Subcutaneous abdominal adipose tissue (tissue), 5 donors: ENCODE measurements around the gene ACOXL.

ENCODE experiments used
- H3K27ac ChIP-seq: one replicate; pipeline ENCODE4 v1.7.0; 2013; ENCODE audit warnings: low read depth, mild to moderate bottlenecking, inconsistent platforms, low read length, moderate library complexity
- H3K27me3 ChIP-seq, 5 donors: one replicate each; pipeline ENCODE4 v1.7.0; 2013; ENCODE audit warnings: low read length in 5 of 5, inconsistent platforms in 1 of 5; ENCODE audit not compliant: control insufficient read depth in 5 of 5, insufficient read depth in 4 of 5
- H3K36me3 ChIP-seq, 5 donors: one replicate each; pipeline ENCODE4 v1.7.0; 2013; ENCODE audit warnings: low read length in 5 of 5; ENCODE audit not compliant: control insufficient read depth in 5 of 5, insufficient read depth in 5 of 5
- H3K4me1 ChIP-seq, 5 donors: one replicate each; pipeline ENCODE4 v1.7.0; 2013; ENCODE audit warnings: low read length in 5 of 5, mild to moderate bottlenecking in 3 of 5, moderate library complexity in 1 of 5; ENCODE audit not compliant: control insufficient read depth in 5 of 5, insufficient read depth in 5 of 5
- H3K4me3 ChIP-seq, 5 donors: one replicate each; pipeline ENCODE4 v1.7.0; 2013; ENCODE audit warnings: low read length in 5 of 5, low read depth in 1 of 5
- H3K9ac ChIP-seq, 5 donors: one replicate each; pipeline ENCODE4 v1.7.0; 2013; ENCODE audit warnings: low read length in 5 of 5, mild to moderate bottlenecking in 4 of 5, moderate library complexity in 3 of 5
- H3K9me3 ChIP-seq, 5 donors: one replicate each; pipeline ENCODE4 v1.7.0; 2013; ENCODE audit warnings: low read length in 5 of 5; ENCODE audit not compliant: control insufficient read depth in 5 of 5
- donor health status: healthy.
- donor health status: healthy.
- donor health status: healthy.
- donor health status: healthy.
- donor health status: healthy.

The ACOXL gene

GRCh38 chr2:111161971-111162370 is 429.6 kb downstream of the ACOXL start:
- Histone ChIP-seq H3K9ac (peak overlapping the region in 1 of 5 donors; percentile 4), H3K9me3 (no peaks in the 10 kb centered on the region), H3K27me3 (no peaks in the 10 kb centered on the region), H3K4me1 (peaks cover 3 to 52% (median 32%) of the 10 kb centered on the region in 5 donors), H3K4me3 (peak overlapping the region in 1 of 5 donors; percentile 19), H3K36me3 (peaks cover 0 to 31% (median 9%) of the 10 kb centered on the region in 5 donors), H3K27ac (no peak overlapping the region)

- Histone ChIP-seq H3K4me3 (no peak overlapping the region), H3K9me3 (no peaks in the 10 kb centered on the region), H3K4me1 (peaks cover 3 to 52% (median 32%) of the 10 kb centered on the region in 5 donors), H3K9ac (peak overlapping the region in 1 of 5 donors; percentile 16), H3K27me3 (no peaks in the 10 kb centered on the region), H3K27ac (no peak overlapping the region), H3K36me3 (peaks cover 0 to 31% (median 7%) of the 10 kb centered on the region in 5 donors)
Measured at GRCh38 chr2:111162718-111163331, 430.5 kb downstream of the ACOXL start.

- Histone ChIP-seq H3K4me1 (peaks cover 3 to 50% (median 37%) of the 10 kb centered on the region in 5 donors), H3K36me3 (peaks cover 2 to 27% (median 5%) of the 10 kb centered on the region in 5 donors), H3K9me3 (no peaks in the 10 kb centered on the region), H3K9ac (no peak overlapping the region), H3K27me3 (no peaks in the 10 kb centered on the region), H3K4me3 (no peak overlapping the region), H3K27ac (no peak overlapping the region)
Measured at GRCh38 chr2:111164078-111164477, 431.7 kb downstream of the ACOXL start.

GRCh38 chr2:111165084-111165483 is 432.7 kb downstream of the ACOXL start:
- H3K9me3 ChIP-seq = no peaks in the 10 kb centered on the region
- peak overlapping the region in 1 of 5 donors; percentile 15 for H3K9ac ChIP-seq
- peaks cover 2 to 24% (median 5%) of the 10 kb centered on the region in 5 donors for H3K36me3 ChIP-seq
- H3K27me3 ChIP-seq = no peaks in the 10 kb centered on the region
- peak overlapping the region; percentile 21 for H3K27ac ChIP-seq
- H3K4me3 ChIP-seq = no peak overlapping the region
- peaks cover 3 to 40% (median 29%) of the 10 kb centered on the region in 5 donors for H3K4me1 ChIP-seq

- H3K4me1 ChIP-seq = peaks cover 3 to 38% (median 29%) of the 10 kb centered on the region in 5 donors
- no peak overlapping the region for H3K9ac ChIP-seq
- H3K4me3 ChIP-seq = no peak overlapping the region
- peaks cover 2 to 24% (median 5%) of the 10 kb centered on the region in 5 donors for H3K36me3 ChIP-seq
- no peaks in the 10 kb centered on the region for H3K9me3 ChIP-seq
- H3K27me3 ChIP-seq = no peaks in the 10 kb centered on the region
- no peak overlapping the region for H3K27ac ChIP-seq
Measured at GRCh38 chr2:111166115-111166514, 433.7 kb downstream of the ACOXL start.

- peaks cover 3 to 27% (median 17%) of the 10 kb centered on the region in 5 donors for H3K4me1 ChIP-seq
- peaks cover 2 to 16% (median 5%) of the 10 kb centered on the region in 5 donors for H3K36me3 ChIP-seq
- H3K4me3 ChIP-seq = no peak overlapping the region
- H3K9ac ChIP-seq = no peak overlapping the region
- no peaks in the 10 kb centered on the region for H3K9me3 ChIP-seq
- H3K27ac ChIP-seq = no peak overlapping the region
- no peaks in the 10 kb centered on the region for H3K27me3 ChIP-seq
Measured at GRCh38 chr2:111167076-111167862, 434.9 kb downstream of the ACOXL start.

GRCh38 chr2:111167863-111168162 is 435.4 kb downstream of the ACOXL start:
- Histone ChIP-seq H3K9me3 (no peaks in the 10 kb centered on the region), H3K36me3 (peaks cover 2 to 16% (median 5%) of the 10 kb centered on the region in 5 donors), H3K4me1 (peaks cover 3 to 22% (median 12%) of the 10 kb centered on the region in 5 donors), H3K27ac (no peak overlapping the region), H3K27me3 (no peaks in the 10 kb centered on the region), H3K4me3 (no peak overlapping the region), H3K9ac (no peak overlapping the region)
